Activated T-cell treated with anti-CD3 and anti-CD28 coated beads for 48 hours (primary cell): ENCODE results near the gene MRPL23.
"Not testable (repeated sequence)": the region's sequence is repeated elsewhere in the genome, so short reads cannot be mapped to it uniquely, and the experiment has no call there.

Source experiments
- DNase-seq: peaks from one replicate; pipeline ENCODE4 v3.0.0-alpha.2; 2020; ENCODE audit warnings: low read depth

The MRPL23 gene

GRCh38 chr11:1933416-1934334, 13.5 kb upstream of the MRPL23 start:
- no peak for DNase-seq

GRCh38 chr11:1934335-1935155, 12.6 kb upstream of the MRPL23 start:
- no peak for DNase-seq

- no peak for DNase-seq
Observed at GRCh38 chr11:1935156-1936071, 11.7 kb upstream of the MRPL23 start.

GRCh38 chr11:1936072-1936780, 10.9 kb upstream of the MRPL23 start:
- DNase-seq, result no peak

- DNase-seq, result no peak
Observed at GRCh38 chr11:1936781-1937615, 10.1 kb upstream of the MRPL23 start.

GRCh38 chr11:1937616-1938342, 9.4 kb upstream of the MRPL23 start:
- no peak for DNase-seq

- no peak for DNase-seq
Observed at GRCh38 chr11:1938343-1939005, 8.7 kb upstream of the MRPL23 start.

- DNase-seq, result no peak
Observed at GRCh38 chr11:1939006-1939625, 8.0 kb upstream of the MRPL23 start.

GRCh38 chr11:1939788-1940187, 7.3 kb upstream of the MRPL23 start:
- not testable (repeated sequence) for DNase-seq

GRCh38 chr11:1942558-1943260, 4.4 kb upstream of the MRPL23 start:
- DNase-seq, result no peak

- DNase-seq, result no peak
Observed at GRCh38 chr11:1943576-1943975, 3.6 kb upstream of the MRPL23 start.

GRCh38 chr11:1943977-1944376, 3.2 kb upstream of the MRPL23 start:
- no peak for DNase-seq

GRCh38 chr11:1947592-1948237, 583 bp downstream of the MRPL23 start:
- DNase-seq, result no peak

- DNase-seq, result no peak
Observed at GRCh38 chr11:1948389-1948788, 1.3 kb downstream of the MRPL23 start.

- no peak for DNase-seq
Observed at GRCh38 chr11:1949302-1949701, 2.2 kb downstream of the MRPL23 start.

GRCh38 chr11:1949922-1950321, 2.8 kb downstream of the MRPL23 start:
- DNase-seq, result no peak

GRCh38 chr11:1952806-1953482, 5.8 kb downstream of the MRPL23 start:
- no peak for DNase-seq
